ENCODE data around the gene MPL. TPM values are rescaled to one million over a fixed set of nuclear protein-coding genes. Genes with fewer than 3 reads are reported as not detected.

Gene MPL
- polyA plus RNA-seq, 3 donors = 0.50 to 0.87 (median 0.55) TPM

DNA sequence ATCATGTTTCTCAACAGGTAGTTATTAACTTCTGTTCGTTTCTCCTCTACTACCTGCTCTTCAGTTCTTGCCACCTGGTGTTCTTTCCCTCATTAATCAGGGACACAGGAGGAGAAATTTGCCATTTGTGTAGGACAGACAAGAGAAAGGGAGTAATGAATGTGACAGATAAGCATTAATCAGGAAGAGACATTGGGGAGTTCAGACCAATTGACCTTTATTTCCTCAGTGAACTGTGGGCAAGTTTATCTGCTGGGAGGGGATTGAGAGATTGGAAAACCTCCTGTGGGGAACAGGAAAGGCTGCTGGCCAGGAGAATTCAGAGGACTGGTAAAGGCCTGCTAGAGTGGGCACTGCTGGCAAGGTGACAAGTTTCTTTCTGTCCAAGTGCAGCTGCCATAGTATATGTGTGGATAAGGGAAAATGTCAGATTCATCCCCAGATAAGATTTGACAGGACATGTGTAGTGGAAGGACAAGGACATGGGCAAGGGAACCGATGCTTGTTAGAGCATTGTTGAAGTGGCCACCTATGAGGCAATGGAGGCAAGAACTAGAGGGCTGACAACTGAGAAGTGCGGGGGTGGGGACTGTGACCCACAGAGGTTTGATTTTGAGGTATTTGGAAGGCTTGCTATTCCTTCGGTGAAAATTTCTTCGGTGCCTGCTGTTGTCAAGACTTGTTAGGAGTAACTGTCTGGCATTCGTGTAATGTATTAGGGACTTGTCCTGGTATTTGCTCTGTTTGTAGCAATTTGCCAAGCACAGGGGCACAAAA is 64.7 kb downstream of the MPL start:
- DNase-seq (ENCODE audit: low read depth in 3 of 3, low spot score in 2 of 3) = no peak

Other genes with a start within 250 kb of the MPL start
- 10 to 100 TPM; 74.4 to 81.7 (median 77.5) TPM for gene EBNA1BP2, start 165.5 kb upstream of the MPL start, polyA plus RNA-seq (ENCODE audit: insufficient read length in 3 of 3)
- 1 to 10 TPM; 2.7 to 3.6 (median 3.1) TPM for gene CFAP57, start 165.5 kb upstream of the MPL start, polyA plus RNA-seq (ENCODE audit: insufficient read length in 3 of 3)
- 10 to 100 TPM; 13.6 to 15.9 (median 13.7) TPM for gene TMEM125, start 67.8 kb upstream of the MPL start, polyA plus RNA-seq (ENCODE audit: insufficient read length in 3 of 3)
- gene C1orf210, start 52.2 kb upstream of the MPL start, polyA plus RNA-seq (ENCODE audit: insufficient read length in 3 of 3) = 10 to 100 TPM; 25.6 to 27.8 (median 26.5) TPM
- gene TIE1, start 36.8 kb upstream of the MPL start, polyA plus RNA-seq (ENCODE audit: insufficient read length in 3 of 3) = 10 to 100 TPM; 42.6 to 51.4 (median 44.6) TPM
- gene CDC20, start 21.2 kb downstream of the MPL start, polyA plus RNA-seq (ENCODE audit: insufficient read length in 3 of 3) = 10 to 100 TPM; 37.6 to 40.6 (median 38.2) TPM
- gene ELOVL1, start 30.2 kb downstream of the MPL start, polyA plus RNA-seq (ENCODE audit: insufficient read length in 3 of 3) = 10 to 100 TPM; 78.1 to 90.0 (median 89.8) TPM
- gene MED8, start 52.0 kb downstream of the MPL start, polyA plus RNA-seq (ENCODE audit: insufficient read length in 3 of 3) = 10 to 100 TPM; 40.0 to 41.5 (median 40.0) TPM
- 10 to 100 TPM; 15.9 to 17.9 (median 16.7) TPM for gene SZT2, start 52.1 kb downstream of the MPL start, polyA plus RNA-seq (ENCODE audit: insufficient read length in 3 of 3)
- gene HYI, start 116.1 kb downstream of the MPL start, polyA plus RNA-seq (ENCODE audit: insufficient read length in 3 of 3) = 10 to 100 TPM; 32.8 to 35.4 (median 33.4) TPM
- gene PTPRF, start 193.1 kb downstream of the MPL start, polyA plus RNA-seq (ENCODE audit: insufficient read length in 3 of 3) = 100 to 1,000 TPM; 219 to 247 (median 227) TPM